Esophagus squamous epithelium (tissue), 5 donors: ENCODE results near the gene DCDC2C. TPM values are rescaled to one million over a fixed set of nuclear protein-coding genes. Genes with fewer than 3 reads are reported as not detected.

Experiments
- DNase-seq: peaks from one replicate; lab custom pipeline; 2025; lab: John Stamatoyannopoulos, UW
- H3K27ac ChIP-seq, 4 donors: fragments of 200-600 bp; sonication (generic); one replicate each; pipeline ENCODE4 v1.5.1; 2016 to 2019; ENCODE audit warnings: mild to moderate bottlenecking in 1 of 4
- H3K27me3 ChIP-seq, 4 donors: fragments of 200-600 bp; sonication (generic); 1 replicate in 3 of 4; 2 replicates in 1 of 4; pipeline versions ENCODE4 v1.5.1 to v1.6.0; 2017 to 2021; ENCODE audit warnings: antibody characterized with exemption in 1 of 4
- H3K36me3 ChIP-seq, 3 donors: fragments of 200-600 bp; sonication (generic); one replicate each; pipeline ENCODE4 v1.5.1; 2016 to 2019
- H3K4me1 ChIP-seq, 3 donors: fragments of 200-600 bp; sonication (generic); one replicate each; pipeline ENCODE4 v1.5.1; 2017 to 2019
- H3K4me3 ChIP-seq, 4 donors: fragments of 200-600 bp; sonication (generic); 1 replicate in 3 of 4; 2 replicates in 1 of 4; pipeline ENCODE4 v1.5.1; 2016 to 2019; ENCODE audit warnings: mild to moderate bottlenecking in 2 of 4, moderate library complexity in 1 of 4
- H3K9me3 ChIP-seq, 3 donors: fragments of 200-600 bp; sonication (generic); one replicate each; pipeline ENCODE4 v1.5.1; 2016 to 2019
- POLR2A ChIP-seq, 4 donors: fragments of 450-650 bp; IDR thresholded peaks; one replicate each; pipeline ENCODE4 v1.6.1; 2017; ENCODE audit warnings: antibody characterized with exemption in 4 of 4, mild to moderate bottlenecking in 4 of 4, moderate library complexity in 3 of 4
- WGBS, 2 donors: methylation state at CpG; one replicate each; pipeline ENCODE4 v1.1.5; 2018; 5-methylcytosine and 5-hydroxymethylcytosine counted together
- intact Hi-C: fragments of 100-400 bp; cut with DNase I; formaldehyde crosslinking; loops from one replicate; pipeline ENCODE4 v1.15.0; 2022
- total RNA-seq, 4 donors: library from RNA; depleted of rRNA; stranded (reverse); fragments of >200 nt; gene quantifications; one replicate each; pipeline ENCODE4 v1.1.0, GENCODE V29; 2016
- TF ChIP-seq, protein P1 (sequence below), 6 experiments: fragments of 450-650 bp in 4 of 6; fragments of 200-600 bp in 2 of 6; sonication (generic) in 2 of 6; IDR thresholded peaks; one replicate each; pipeline ENCODE4 v1.5.1; 2016 to 2019; ENCODE audit warnings: antibody characterized with exemption in 6 of 6, mild to moderate bottlenecking in 4 of 6, moderate library complexity in 4 of 6
- donor health status: DM: yes; HTN: yes; CAD: no.

DCDC2C gene
- total RNA-seq, 4 donors from 2014 or later: not detected

DNA sequence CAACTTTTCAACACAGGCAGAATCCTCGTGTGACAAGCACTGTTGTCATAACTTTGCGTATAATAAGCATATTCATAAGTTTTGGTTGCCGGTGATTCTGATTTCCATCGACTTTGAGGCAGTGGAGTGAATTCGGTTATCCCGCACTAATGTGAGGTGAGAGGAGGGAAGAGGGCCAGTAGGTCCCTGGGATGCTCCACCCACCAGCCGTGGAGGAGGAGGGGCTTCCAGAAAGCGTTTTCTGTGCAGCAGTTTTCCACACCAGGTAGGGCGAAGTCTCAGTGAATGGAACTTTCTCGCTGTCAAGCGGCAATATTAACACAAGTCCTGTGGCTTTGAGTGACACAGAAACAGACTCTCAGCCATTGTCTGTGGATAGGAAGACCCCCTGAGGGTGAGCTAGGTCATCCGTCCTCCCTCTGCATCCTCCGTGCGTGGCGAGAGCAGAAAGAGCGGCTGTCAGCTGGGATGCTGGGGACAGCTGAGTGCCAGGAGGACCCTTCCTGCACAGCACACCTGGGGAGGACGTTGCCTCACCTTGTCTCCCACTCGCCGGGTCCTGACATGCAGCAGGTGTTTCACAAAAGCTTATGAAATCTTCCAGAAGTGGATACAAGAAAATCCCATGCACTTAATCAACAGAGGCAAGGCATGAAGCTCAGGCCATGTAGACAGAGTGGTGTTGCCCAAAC is 67.5 kb downstream of the DCDC2C start:
- 73 to 77% methylated on average over 10 to 11 of the region's 19 CpGs for WGBS, 2 donors
- Histone ChIP-seq H3K36me3 (no peaks in the 10 kb centered on the region), H3K9me3 (no peaks in the 10 kb centered on the region), H3K4me3 (no peak overlapping the region), H3K27ac (no peak overlapping the region), H3K27me3 (no peaks in the 10 kb centered on the region), H3K4me1 (no peaks in the 10 kb centered on the region)
- DNase-seq: no peak
- no peak for TF ChIP-seq POLR2A (IDR thresholded peaks at IDR 0.05)
- TF ChIP-seq, protein P1, sequence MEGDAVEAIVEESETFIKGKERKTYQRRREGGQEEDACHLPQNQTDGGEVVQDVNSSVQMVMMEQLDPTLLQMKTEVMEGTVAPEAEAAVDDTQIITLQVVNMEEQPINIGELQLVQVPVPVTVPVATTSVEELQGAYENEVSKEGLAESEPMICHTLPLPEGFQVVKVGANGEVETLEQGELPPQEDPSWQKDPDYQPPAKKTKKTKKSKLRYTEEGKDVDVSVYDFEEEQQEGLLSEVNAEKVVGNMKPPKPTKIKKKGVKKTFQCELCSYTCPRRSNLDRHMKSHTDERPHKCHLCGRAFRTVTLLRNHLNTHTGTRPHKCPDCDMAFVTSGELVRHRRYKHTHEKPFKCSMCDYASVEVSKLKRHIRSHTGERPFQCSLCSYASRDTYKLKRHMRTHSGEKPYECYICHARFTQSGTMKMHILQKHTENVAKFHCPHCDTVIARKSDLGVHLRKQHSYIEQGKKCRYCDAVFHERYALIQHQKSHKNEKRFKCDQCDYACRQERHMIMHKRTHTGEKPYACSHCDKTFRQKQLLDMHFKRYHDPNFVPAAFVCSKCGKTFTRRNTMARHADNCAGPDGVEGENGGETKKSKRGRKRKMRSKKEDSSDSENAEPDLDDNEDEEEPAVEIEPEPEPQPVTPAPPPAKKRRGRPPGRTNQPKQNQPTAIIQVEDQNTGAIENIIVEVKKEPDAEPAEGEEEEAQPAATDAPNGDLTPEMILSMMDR (IDR thresholded peaks at IDR 0.05): no peak
- intact Hi-C loops: no loop called here

DNA sequence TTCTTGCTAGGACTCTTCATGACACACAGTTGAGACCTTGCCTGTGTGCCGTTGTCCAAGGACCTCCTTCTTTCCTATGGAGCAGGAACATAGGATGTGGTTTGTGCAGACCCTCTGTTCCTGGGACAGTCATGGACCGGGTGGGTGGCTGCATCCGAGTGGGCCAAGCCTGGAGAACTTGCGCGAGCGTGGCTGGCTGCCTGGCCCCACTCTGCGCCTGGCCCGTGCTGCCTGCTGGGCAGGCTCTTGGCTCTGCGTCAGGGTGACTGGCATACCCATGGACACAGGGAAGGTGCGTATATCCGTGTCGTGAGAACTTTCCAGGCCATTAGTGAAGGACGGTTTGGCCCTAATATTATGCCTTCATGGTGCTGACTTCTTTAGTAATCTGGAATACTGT is 68.2 kb downstream of the DCDC2C start:
- intact Hi-C loops: no loop called here
- TF ChIP-seq POLR2A (IDR thresholded peaks at IDR 0.05): no peak
- TF ChIP-seq, protein P1 (IDR thresholded peaks at IDR 0.05): no peak
- no peak for DNase-seq

DNA sequence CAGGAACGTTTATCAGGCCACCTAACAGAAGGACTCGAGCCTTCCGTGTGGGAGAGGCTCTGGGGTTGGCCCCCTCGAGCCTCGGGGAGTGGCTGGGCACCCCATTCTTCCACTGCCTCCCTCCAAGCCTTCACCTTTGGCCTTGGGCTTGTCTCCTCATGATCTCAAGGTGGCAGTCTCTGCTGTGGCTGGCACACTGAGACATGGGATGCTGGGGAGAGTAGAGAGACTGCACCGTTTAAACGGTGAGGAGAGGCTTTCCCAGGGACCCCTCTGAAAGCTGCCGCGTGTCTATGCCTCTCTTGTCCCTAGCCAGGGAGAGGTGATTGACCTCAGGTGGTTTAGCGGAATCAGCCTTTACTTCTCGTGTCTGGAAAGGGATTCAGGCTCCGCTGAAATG is 71.0 kb downstream of the DCDC2C start:
- intact Hi-C loops: no loop called here
- TF ChIP-seq POLR2A (IDR thresholded peaks at IDR 0.05): no peak
- TF ChIP-seq, protein P1 (IDR thresholded peaks at IDR 0.05): no peak
- Histone ChIP-seq H3K27ac (no peak overlapping the region), H3K4me3 (no peak overlapping the region), H3K36me3 (no peaks in the 10 kb centered on the region), H3K9me3 (no peaks in the 10 kb centered on the region), H3K27me3 (peaks cover 0 to 29% (median 1%) of the 10 kb centered on the region in 4 donors), H3K4me1 (no peaks in the 10 kb centered on the region)
- DNase-seq: no peak
- WGBS, 2 donors: 64 to 70% methylated on average over 12 of the region's 12 CpGs

More for the DNA sequence above, 68.2 kb downstream of the DCDC2C start:
- Histone ChIP-seq H3K4me1 (no peaks in the 10 kb centered on the region), H3K9me3 (no peaks in the 10 kb centered on the region), H3K27ac (no peak overlapping the region), H3K4me3 (no peak overlapping the region), H3K36me3 (no peaks in the 10 kb centered on the region), H3K27me3 (peaks cover 0 to 4% (median 1%) of the 10 kb centered on the region in 4 donors)
- 82 to 93% methylated on average over 9 of the region's 13 CpGs for WGBS, 2 donors

DNA sequence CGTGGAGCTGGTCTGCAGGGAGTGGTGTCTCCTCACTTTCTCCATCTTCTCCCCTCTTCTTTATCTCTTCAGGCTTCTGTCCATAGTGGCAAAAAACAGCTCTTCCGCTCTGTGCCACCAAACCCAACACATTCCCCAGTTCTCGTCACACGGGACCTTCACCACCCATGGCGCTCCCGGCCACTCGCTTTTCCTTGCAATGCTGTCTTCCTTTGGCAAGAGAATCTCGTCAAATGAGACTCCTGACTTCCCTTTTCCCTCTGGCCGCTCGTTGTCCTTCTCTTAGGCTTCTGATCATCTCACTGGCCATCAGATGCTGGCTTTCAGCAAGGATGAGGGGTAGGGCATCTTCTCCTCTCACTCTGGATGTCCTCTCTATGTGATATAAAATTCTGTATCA is 72.9 kb downstream of the DCDC2C start:
- H3K36me3 ChIP-seq: no peaks in the 10 kb centered on the region
- intact Hi-C loops: no loop called here
- TF ChIP-seq POLR2A (IDR thresholded peaks at IDR 0.05): no peak
- TF ChIP-seq, protein P1 (IDR thresholded peaks at IDR 0.05): no peak
- 91 to 93% methylated on average over 10 of the region's 10 CpGs for WGBS, 2 donors
- no peak for DNase-seq
- peaks cover 0 to 30% (median 1%) of the 10 kb centered on the region in 4 donors for H3K27me3 ChIP-seq
- peaks cover 0 to 6% (median 0%) of the 10 kb centered on the region in 3 donors for H3K4me1 ChIP-seq
- H3K9me3 ChIP-seq: no peaks in the 10 kb centered on the region
- H3K4me3 ChIP-seq: no peak overlapping the region
- H3K27ac ChIP-seq: no peak overlapping the region

DNA sequence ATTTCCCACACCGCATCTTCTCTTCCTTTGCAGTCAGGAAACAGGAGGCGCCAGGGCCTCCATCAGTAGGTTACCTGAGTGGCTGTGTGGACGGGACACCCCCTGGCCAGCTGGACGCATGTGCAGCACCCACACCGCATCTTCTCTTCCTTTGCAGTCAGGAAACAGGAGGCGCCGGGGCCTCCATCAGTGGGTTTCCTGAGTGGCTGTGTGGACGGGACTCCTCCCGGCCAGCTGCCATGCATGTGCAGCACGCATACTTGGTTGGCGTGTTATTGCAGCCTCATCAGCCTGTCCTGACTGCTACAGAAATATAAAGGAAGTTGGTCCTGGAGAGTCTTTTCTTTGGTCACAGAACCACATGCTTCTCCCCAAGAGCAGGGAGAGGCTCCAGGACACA is 74.6 kb downstream of the DCDC2C start:
- intact Hi-C loops: no loop called here
- no peak for DNase-seq
- TF ChIP-seq POLR2A (IDR thresholded peaks at IDR 0.05): no peak
- TF ChIP-seq, protein P1 (IDR thresholded peaks at IDR 0.05): no peak

More for the DNA sequence above, 74.6 kb downstream of the DCDC2C start:
- peaks cover 0 to 30% (median 1%) of the 10 kb centered on the region in 4 donors for H3K27me3 ChIP-seq
- no peaks in the 10 kb centered on the region for H3K9me3 ChIP-seq
- WGBS, 2 donors: 47% methylated on average over 5 of the region's 11 CpGs; no CpG with 5 or more reads in 1 of the 2 donors
- H3K36me3 ChIP-seq: no peaks in the 10 kb centered on the region
- H3K27ac ChIP-seq: no peak overlapping the region
- peaks cover 0 to 6% (median 0%) of the 10 kb centered on the region in 3 donors for H3K4me1 ChIP-seq
- H3K4me3 ChIP-seq: no peak overlapping the region
